Fibroblast of skin of right quadriceps (primary cell): ENCODE measurements around the gene MYO1H.
"Not testable (repeated sequence)": the region's sequence is repeated elsewhere in the genome, so short reads cannot be mapped to it uniquely, and the experiment has no call there.

Experiments
- DNase-seq: peaks from one replicate; pipeline ENCODE4 v3.0.0-alpha.2; 2013

MYO1H gene

GRCh38 chr12:109347589-109347988 lies at the start of gene MYO1H:
Gene MYO1H, plus strand, starts transcription at chr12:109347900. Its CDS starts 61 bp downstream, at chr12:109347961.
- DNase-seq = no peak

GRCh38 chr12:109299849-109300248 lies 47.9 kb upstream of the MYO1H start:
- DNase-seq = no peak

GRCh38 chr12:109301643-109302168 lies 46.0 kb upstream of the MYO1H start:
- DNase-seq = no peak

- no peak for DNase-seq
Observed at GRCh38 chr12:109302358-109302757, 45.3 kb upstream of the MYO1H start.

GRCh38 chr12:109302770-109303169 lies 44.9 kb upstream of the MYO1H start:
- DNase-seq = no peak

GRCh38 chr12:109304485-109304884 lies 43.2 kb upstream of the MYO1H start:
- no peak for DNase-seq

- no peak for DNase-seq
Observed at GRCh38 chr12:109305547-109305946, 42.2 kb upstream of the MYO1H start.

GRCh38 chr12:109307051-109307450 lies 40.6 kb upstream of the MYO1H start:
- no peak for DNase-seq

- DNase-seq = no peak
Observed at GRCh38 chr12:109308534-109309380, 38.9 kb upstream of the MYO1H start, which contains the start of gene FOXN4. Gene FOXN4, minus strand, starts transcription at chr12:109309284. Its CDS starts 963 bp downstream, at chr12:109308321.

- no peak for DNase-seq
Observed at GRCh38 chr12:109309381-109310246, 38.1 kb upstream of the MYO1H start.

GRCh38 chr12:109310247-109311125 lies 37.2 kb upstream of the MYO1H start:
- no peak for DNase-seq

- DNase-seq = not testable (repeated sequence)
Observed at GRCh38 chr12:109321294-109321693, 26.4 kb upstream of the MYO1H start.

GRCh38 chr12:109329003-109329402 lies 18.7 kb upstream of the MYO1H start:
- no peak for DNase-seq

GRCh38 chr12:109329686-109330085 lies 18.0 kb upstream of the MYO1H start:
- no peak for DNase-seq

- no peak for DNase-seq
Observed at GRCh38 chr12:109330282-109331230, 17.1 kb upstream of the MYO1H start.

- DNase-seq = no peak
Observed at GRCh38 chr12:109331301-109331952, 16.3 kb upstream of the MYO1H start.

- no peak for DNase-seq
Observed at GRCh38 chr12:109334887-109335286, 12.8 kb upstream of the MYO1H start.

GRCh38 chr12:109336593-109336992 lies 11.1 kb upstream of the MYO1H start:
- no peak for DNase-seq

- DNase-seq = no peak
Observed at GRCh38 chr12:109343677-109344076, 4.0 kb upstream of the MYO1H start.

GRCh38 chr12:109345428-109345827 lies 2.3 kb upstream of the MYO1H start:
- no peak for DNase-seq

GRCh38 chr12:109346920-109347319 lies 780 bp upstream of the MYO1H start:
- no peak for DNase-seq
